ENCODE data around the gene SPDYE17. TPM values are rescaled to one million over a fixed set of nuclear protein-coding genes. Genes with fewer than 3 reads are reported as not detected.
"Not testable (repeated sequence)": the region's sequence is repeated elsewhere in the genome, so short reads cannot be mapped to it uniquely, and the experiment has no call there.

Gene SPDYE17
- total RNA-seq, 1 donor from 2014 or later, result not detected

DNA sequence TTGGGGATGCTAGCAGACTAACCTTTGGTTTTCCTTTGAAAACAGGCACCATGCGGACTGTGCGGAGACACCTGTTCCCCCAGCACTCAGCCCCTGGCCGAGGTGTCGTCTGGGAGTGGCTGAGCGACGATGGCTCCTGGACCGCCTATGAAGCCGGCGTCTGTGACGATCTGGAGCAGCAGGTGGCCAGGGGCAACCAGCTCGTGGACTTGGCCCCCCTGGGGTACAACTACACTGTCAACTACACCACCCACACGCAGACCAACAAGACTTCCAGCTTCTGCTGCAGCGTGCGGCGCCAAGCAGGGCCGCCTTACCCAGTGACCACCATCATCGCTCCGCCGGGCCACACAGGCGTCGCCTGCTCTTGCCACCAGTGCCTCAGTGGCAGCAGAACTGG, 51.6 kb downstream of the SPDYE17 start:
- ATAC-seq (ENCODE audit: poor library complexity); DNase-seq; intact Hi-C loops (cut with DNase I): not testable (repeated sequence)

DNA sequence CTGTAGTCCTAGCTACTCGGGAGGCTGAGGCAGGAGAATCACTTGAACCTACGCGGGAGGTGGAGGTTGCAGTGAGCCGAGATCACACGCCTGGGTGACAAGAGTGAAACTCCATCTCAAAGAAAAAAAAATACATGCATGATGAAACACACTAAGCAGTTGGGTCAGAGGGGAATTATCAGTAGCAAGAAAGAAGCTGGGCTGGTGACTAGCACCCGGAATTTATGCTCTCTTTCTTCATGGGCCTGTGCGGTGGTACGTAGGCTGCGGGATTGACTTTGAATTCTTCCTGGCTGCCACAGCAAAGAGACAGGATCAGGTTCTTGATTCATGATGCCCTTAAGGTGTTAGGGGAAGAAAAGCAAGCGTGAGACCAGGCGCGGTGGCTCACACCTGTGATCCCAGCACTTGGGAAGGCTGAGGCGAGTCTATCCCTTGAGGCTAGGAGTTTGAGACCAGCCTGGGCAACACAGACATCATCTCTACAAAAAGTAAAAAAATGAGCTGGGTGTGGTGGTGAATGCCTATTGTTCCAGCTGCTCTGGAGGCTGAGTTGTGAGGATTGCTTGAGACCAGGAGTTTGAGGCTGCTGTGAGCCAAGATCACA, 54.3 kb downstream of the SPDYE17 start:
- DNase-seq; ATAC-seq (ENCODE audit: poor library complexity); intact Hi-C loops (cut with DNase I): not testable (repeated sequence)

GRCh38 chr7:76974793-76975579, 57.2 kb downstream of the SPDYE17 start:
- intact Hi-C loops (cut with DNase I); DNase-seq; ATAC-seq (ENCODE audit: poor library complexity): not testable (repeated sequence)

DNA sequence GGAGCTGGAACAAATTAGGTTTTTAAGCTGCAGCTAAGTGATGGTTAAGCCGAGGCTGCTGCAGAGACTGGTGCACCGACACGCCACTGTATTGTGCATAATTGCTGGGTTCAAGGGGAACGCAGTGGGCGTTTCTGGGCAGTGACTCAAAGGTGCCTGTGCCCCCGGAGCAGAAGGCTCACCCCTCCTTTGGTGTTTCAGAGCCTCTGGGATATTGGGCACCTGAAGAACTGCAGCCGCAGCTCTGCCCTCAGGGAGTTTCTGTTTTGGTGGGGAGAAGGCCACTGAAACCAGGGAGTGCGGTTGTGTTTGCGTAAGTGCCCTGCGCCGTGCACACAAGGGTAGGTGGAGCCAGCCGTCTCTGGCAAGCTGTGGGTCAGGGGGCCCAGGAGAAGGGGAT, 57.8 kb downstream of the SPDYE17 start:
- peak; percentile 13 for DNase-seq
- ATAC-seq (ENCODE audit: poor library complexity); intact Hi-C loops (cut with DNase I): not testable (repeated sequence)

- intact Hi-C loops (cut with DNase I); ATAC-seq (ENCODE audit: poor library complexity): not testable (repeated sequence)
These were observed 59.8 kb downstream of the SPDYE17 start for GRCh38 chr7:76972391-76972790.

More at GRCh38 chr7:76972391-76972790, 59.8 kb downstream of the SPDYE17 start:
- not testable (repeated sequence) for DNase-seq

Other genes with a start within 250 kb of the SPDYE17 start
- 0.22 TPM for gene SPDYE18, start 30.2 kb upstream of the SPDYE17 start, total RNA-seq
- 13.5 TPM for gene CCDC146, start 90.3 kb upstream of the SPDYE17 start, total RNA-seq
- gene FGL2, start 167.5 kb upstream of the SPDYE17 start, total RNA-seq, result 11.5 TPM